Adrenal gland (tissue), 12 donors: ENCODE results near the gene CCDC158. TPM values are rescaled to one million over a fixed set of nuclear protein-coding genes. Genes with fewer than 3 reads are reported as not detected.

Experiments
- DNase-seq, 7 donors: peaks; one replicate each; pipeline ENCODE4 v3.0.0-alpha.2; 2019 to 2020
- H3K27ac ChIP-seq, 5 donors: fragments of 200-600 bp; sonication (generic) in 4 of 5; 1 replicate in 3 of 5; 2 replicates in 2 of 5; pipeline versions ENCODE4 v1.5.1 to v1.8.0; 2016 to 2020; ENCODE audit warnings: mild to moderate bottlenecking in 1 of 5
- H3K27me3 ChIP-seq: fragments of 200-600 bp; 2 replicates; pipeline ENCODE4 v1.8.0; 2021
- H3K36me3 ChIP-seq, 2 donors: fragments of 200-600 bp; replicated peaks in 1 of 2; 1 replicate in 1 of 2; 2 replicates in 1 of 2; pipeline versions ENCODE4 v1.5.1 to v1.8.0; 2018 to 2022
- H3K4me1 ChIP-seq, 2 donors: fragments of 200-600 bp; replicated peaks in 1 of 2; 1 replicate in 1 of 2; 2 replicates in 1 of 2; pipeline versions ENCODE4 v1.5.1 to v1.8.0; 2018 to 2021
- H3K4me3 ChIP-seq, 4 donors: fragments of 200-600 bp; sonication (generic) in 3 of 4; one replicate each; pipeline ENCODE4 v1.5.1; 2016 to 2018
- H3K9me3 ChIP-seq, 3 donors: fragments of 200-600 bp; sonication (generic) in 1 of 3; replicated peaks in 1 of 3; 1 replicate in 2 of 3; 2 replicates in 1 of 3; pipeline versions ENCODE4 v1.5.1 to v1.8.0; 2016 to 2021
- CTCF ChIP-seq, 6 experiments: fragments of 450-650 bp in 4 of 6; fragments of 200-600 bp in 2 of 6; sonication (generic) in 1 of 6; IDR thresholded peaks; 1 replicate in 5 of 6; 2 replicates in 1 of 6; pipeline versions ENCODE4 v1.5.1 to v1.8.0; 2016 to 2021; ENCODE audit warnings: antibody characterized with exemption in 6 of 6, mild to moderate bottlenecking in 2 of 6, moderate library complexity in 1 of 6
- POLR2A ChIP-seq, 2 donors: fragments of 450-650 bp; IDR thresholded peaks; one replicate each; pipeline ENCODE4 v1.6.1; 2017; ENCODE audit warnings: antibody characterized with exemption in 2 of 2, mild to moderate bottlenecking in 2 of 2, moderate library complexity in 1 of 2
- WGBS, 4 donors: extraction: QIAGEN DNeasy Blood & Tissue Kit in 2 of 4; methylation state at CpG; one replicate each; pipeline versions ENCODE4 v1.1.5 to v1.1.7; 2013 to 2017; 5-methylcytosine and 5-hydroxymethylcytosine counted together
- intact Hi-C, 2 donors: fragments of 100-400 bp; cut with DNase I; formaldehyde crosslinking; loops; one replicate each; pipeline versions ENCODE4 v1.14.1 to v1.15.0; 2022 to 2023
- polyA plus RNA-seq, 3 donors: library from polyadenylated mRNA; stranded (reverse); fragments of 200-250 nt in 2 of 3; fragments of 350-450 nt in 1 of 3; fragmentation: Illumina TruSeq in 1 of 3; extraction: RNeasy Lipid Tissue Mini Kit (QIAGEN cat#74804) in 1 of 3; gene quantifications; one replicate each; pipeline ENCODE4 v1.2.3, GENCODE V29; 2013 to 2014
- total RNA-seq, 9 donors: library from RNA; depleted of rRNA in 4 of 9; stranded (reverse); fragments of >200 nt in 4 of 9; fragments of 120-200 nt in 1 of 9; fragmentation: NEBNext Ultra II Directional in 1 of 9; extraction: Animal tissue kit (Norgen Biotek cat#: 25700) in 1 of 9; gene quantifications; one replicate each; pipeline versions ENCODE4 v1.1.0 to v1.2.4, GENCODE V29; 2013 to 2023
- donor health status: healthy with polysubstance abuse.
- donor health status: Bipolar disorder and iron deficiency.
- donor health status: DM: yes; HTN: yes; CAD: no.
- donor health status: DM: no; HTN: no; CAD: no.
- donor health status: DM: no; HTN: no; CAD: no.
- donor health status: DM: yes; HTN: yes; CAD: no.

Gene CCDC158
- total and polyA plus RNA-seq, 12 donors, result 0.07 to 0.35 (median 0.13) TPM; not detected in 3

- no peaks in the 10 kb centered on the region for H3K9me3 ChIP-seq
- no peak for DNase-seq
- intact Hi-C loops, result loop anchor here in 1 of 2 donors (10.0 kb wide), 1 partner anchor 119 kb away; no protein-coding TSS in a partner anchor
- no peaks in the 10 kb centered on the region for H3K27me3 ChIP-seq
- TF ChIP-seq CTCF (IDR thresholded peaks at IDR 0.05) (no peak), POLR2A (IDR thresholded peaks at IDR 0.05) (no peak)
- H3K4me3 ChIP-seq, result no peak overlapping the region
- WGBS, 4 donors, result 60 to 75% (median 70%) methylated on average over 4 of the region's 4 CpGs
- H3K27ac ChIP-seq, result no peak overlapping the region
- no peaks in the 10 kb centered on the region for H3K36me3 ChIP-seq
- H3K4me1 ChIP-seq, result no peaks in the 10 kb centered on the region
Observed at GRCh38 chr4:76384052-76384451, 36.9 kb downstream of the CCDC158 start.

- WGBS, 4 donors, result 86 to 95% (median 89%) methylated on average over 2 of the region's 2 CpGs
Observed at GRCh38 chr4:76383001-76383400, 37.9 kb downstream of the CCDC158 start.

GRCh38 chr4:76381986-76382385 is 39.0 kb downstream of the CCDC158 start:
- no peaks in the 10 kb centered on the region for H3K27me3 ChIP-seq
- DNase-seq, result no peak
- WGBS, 4 donors, result 72 to 86% (median 80%) methylated on average over 3 of the region's 3 CpGs

More at GRCh38 chr4:76383001-76383400, 37.9 kb downstream of the CCDC158 start:
- H3K4me3 ChIP-seq, result no peak overlapping the region
- no peaks in the 10 kb centered on the region for H3K27me3 ChIP-seq
- no peaks in the 10 kb centered on the region for H3K36me3 ChIP-seq
- H3K9me3 ChIP-seq, result no peaks in the 10 kb centered on the region
- no peaks in the 10 kb centered on the region for H3K4me1 ChIP-seq
- DNase-seq, result no peak
- intact Hi-C loops, result loop anchor here in 1 of 2 donors (10.0 kb wide), 1 partner anchor 118 kb away; no protein-coding TSS in a partner anchor
- TF ChIP-seq CTCF (IDR thresholded peaks at IDR 0.05) (no peak), POLR2A (IDR thresholded peaks at IDR 0.05) (no peak)
- no peak overlapping the region for H3K27ac ChIP-seq

GRCh38 chr4:76380561-76380960 is 40.4 kb downstream of the CCDC158 start:
- Histone ChIP-seq H3K27ac (no peak overlapping the region), H3K9me3 (no peaks in the 10 kb centered on the region), H3K36me3 (no peaks in the 10 kb centered on the region), H3K4me1 (peaks cover 0 to 7% of the 10 kb centered on the region in 2 donors), H3K4me3 (no peak overlapping the region), H3K27me3 (no peaks in the 10 kb centered on the region)
- intact Hi-C loops, result loop anchor here in 1 of 2 donors (10.0 kb wide), 1 partner anchor 116 kb away; no protein-coding TSS in a partner anchor
- TF ChIP-seq POLR2A (IDR thresholded peaks at IDR 0.05) (no peak), CTCF (IDR thresholded peaks at IDR 0.05) (no peak)
- DNase-seq, result no peak
- WGBS, 4 donors, result 89 to 95% (median 93%) methylated on average over 2 to 6 of the region's 6 CpGs

More at GRCh38 chr4:76381986-76382385, 39.0 kb downstream of the CCDC158 start:
- Histone ChIP-seq H3K4me3 (no peak overlapping the region), H3K27ac (no peak overlapping the region), H3K4me1 (peaks cover 0 to 7% of the 10 kb centered on the region in 2 donors), H3K9me3 (no peaks in the 10 kb centered on the region), H3K36me3 (no peaks in the 10 kb centered on the region)
- intact Hi-C loops, result loop anchor here in 1 of 2 donors (10.0 kb wide), 1 partner anchor 117 kb away; no protein-coding TSS in a partner anchor
- TF ChIP-seq POLR2A (IDR thresholded peaks at IDR 0.05), result no peak
- no peak for TF ChIP-seq CTCF (IDR thresholded peaks at IDR 0.05)
